Activated CD4-positive, alpha-beta T cell treated with anti-CD3 and anti-CD28 coated beads, Interleukin-2, amount 50 U/mL, for 24 hours (primary cell): ENCODE results near the gene P2RY8.
"Not testable (repeated sequence)": the region's sequence is repeated elsewhere in the genome, so short reads cannot be mapped to it uniquely, and the experiment has no call there.

ENCODE experiments used
- DNase-seq, 2 donors: peaks; one replicate each; pipeline ENCODE4 v3.0.0-alpha.2; 2020; ENCODE audit warnings: low read depth in 1 of 2, low spot score in 1 of 2

Gene P2RY8

GRCh38 chrX:1521459-1521956, 15.5 kb downstream of the P2RY8 start:
- peak in 1 of 2 donors; percentile 42 for DNase-seq

- no peak for DNase-seq
Observed at GRCh38 chrX:1520350-1520749, 16.6 kb downstream of the P2RY8 start.

GRCh38 chrX:1519022-1519497, 17.9 kb downstream of the P2RY8 start:
- DNase-seq = no peak

GRCh38 chrX:1518512-1518911, 18.5 kb downstream of the P2RY8 start:
- DNase-seq = no peak

GRCh38 chrX:1516596-1517104, 20.3 kb downstream of the P2RY8 start:
- DNase-seq = no peak

- no peak for DNase-seq
Observed at GRCh38 chrX:1511829-1512228, 25.2 kb downstream of the P2RY8 start.

- no peak for DNase-seq
Observed at GRCh38 chrX:1511150-1511549, 25.8 kb downstream of the P2RY8 start.

GRCh38 chrX:1507511-1508463, 29.2 kb downstream of the P2RY8 start:
- DNase-seq = no peak

GRCh38 chrX:1506916-1507315, 30.1 kb downstream of the P2RY8 start:
- no peak for DNase-seq

GRCh38 chrX:1502853-1503252, 34.1 kb downstream of the P2RY8 start:
- no peak for DNase-seq

- no peak for DNase-seq
Observed at GRCh38 chrX:1502241-1502640, 34.7 kb downstream of the P2RY8 start.

- DNase-seq = no peak
Observed at GRCh38 chrX:1500701-1501624, 36.0 kb downstream of the P2RY8 start.

GRCh38 chrX:1496076-1496475, 40.9 kb downstream of the P2RY8 start:
- DNase-seq = no peak

GRCh38 chrX:1493877-1494510, 43.0 kb downstream of the P2RY8 start:
- DNase-seq = no peak

GRCh38 chrX:1493412-1493811, 43.6 kb downstream of the P2RY8 start:
- no peak for DNase-seq

- no peak for DNase-seq
Observed at GRCh38 chrX:1492421-1493012, 44.5 kb downstream of the P2RY8 start.

- no peak for DNase-seq
Observed at GRCh38 chrX:1491851-1492349, 45.1 kb downstream of the P2RY8 start.

GRCh38 chrX:1491248-1491647, 45.7 kb downstream of the P2RY8 start:
- DNase-seq = not testable (repeated sequence)

GRCh38 chrX:1490723-1491122, 46.3 kb downstream of the P2RY8 start:
- not testable (repeated sequence) for DNase-seq

- DNase-seq = not testable (repeated sequence)
Observed at GRCh38 chrX:1489354-1489753, 47.6 kb downstream of the P2RY8 start.
